Chondrocyte (in vitro differentiated cells): ENCODE results near the gene TBC1D19. TPM values are rescaled to one million over a fixed set of nuclear protein-coding genes. Genes with fewer than 3 reads are reported as not detected.

ENCODE experiments used
- DNase-seq: peaks from one replicate; pipeline ENCODE4 v3.0.0; 2021; ENCODE audit warnings: mixed read lengths, low spot score
- H3K27ac Mint-ChIP-seq: one replicate; pipeline ENCODE4 v1.8.0; 2021; ENCODE audit warnings: mild to moderate bottlenecking, moderate library complexity, mixed read lengths; ENCODE audit not compliant: unreplicated experiment
- H3K27me3 Mint-ChIP-seq: 2 replicates; pipeline ENCODE4 v1.8.0; 2021; ENCODE audit warnings: low read depth, mixed read lengths
- H3K36me3 Mint-ChIP-seq: 2 replicates; pipeline ENCODE4 v1.8.0; 2021; ENCODE audit warnings: low read depth, mixed read lengths
- H3K4me1 Mint-ChIP-seq: 2 replicates; pipeline ENCODE4 v1.8.0; 2021; ENCODE audit warnings: low read depth, mild to moderate bottlenecking, mixed read lengths
- H3K4me3 Mint-ChIP-seq: one replicate; pipeline ENCODE4 v1.8.0; 2021; ENCODE audit warnings: mild to moderate bottlenecking, moderate library complexity, mixed read lengths; ENCODE audit not compliant: unreplicated experiment
- H3K9me3 Mint-ChIP-seq: 2 replicates; pipeline ENCODE4 v1.8.0; 2021; ENCODE audit warnings: low read depth, mixed read lengths
- CTCF ChIP-seq: fragments of 200-600 bp; sonication (generic); IDR thresholded peaks from 2 replicates; pipeline ENCODE4 v1.5.0; 2021; ENCODE audit warnings: antibody characterized with exemption, mild to moderate bottlenecking, moderate library complexity
- total RNA-seq: library from RNA; stranded (reverse); gene quantifications from 3 replicates; pipeline ENCODE4 v1.2.1, GENCODE V29; 2021

TBC1D19 gene
- total RNA-seq, 1 donor from 2014 or later: 12.4 TPM

DNA sequence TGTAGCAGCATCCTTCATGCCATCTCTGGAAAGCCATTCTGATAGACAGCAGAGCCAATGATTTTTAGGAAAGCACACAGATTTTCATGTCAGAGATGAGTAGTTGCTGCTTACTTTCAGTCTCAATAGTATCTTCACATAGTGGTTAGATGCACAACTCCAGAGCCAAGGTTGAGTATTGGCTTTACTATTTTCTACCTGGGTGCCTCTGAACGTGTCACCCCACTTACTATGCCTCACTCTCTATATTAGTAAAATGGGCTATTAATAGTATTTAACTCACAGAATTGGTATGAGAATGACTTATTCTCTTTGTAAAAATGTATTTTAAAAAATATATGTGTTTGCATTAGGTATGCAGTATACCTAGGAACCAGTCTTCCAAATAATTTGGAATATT is 168.0 kb downstream of the TBC1D19 start:
- Mint-ChIP-seq H3K9me3 (no peaks in the 10 kb centered on the region), H3K27me3 (no peaks in the 10 kb centered on the region), H3K4me3 (no peak overlapping the region), H3K36me3 (peaks cover 12% of the 10 kb centered on the region), H3K4me1 (peaks cover 8% of the 10 kb centered on the region), H3K27ac (no peak overlapping the region)
- no peak for DNase-seq
- TF ChIP-seq CTCF: no peak

GRCh38 chr4:26753187-26753586 is 169.3 kb downstream of the TBC1D19 start:
- Mint-ChIP-seq H3K4me3 (no peak overlapping the region), H3K27me3 (no peaks in the 10 kb centered on the region), H3K27ac (peak overlapping the region; percentile 61), H3K9me3 (no peaks in the 10 kb centered on the region), H3K4me1 (peaks cover 8% of the 10 kb centered on the region), H3K36me3 (peaks cover 18% of the 10 kb centered on the region)
- DNase-seq: no peak
- no peak for TF ChIP-seq CTCF

DNA sequence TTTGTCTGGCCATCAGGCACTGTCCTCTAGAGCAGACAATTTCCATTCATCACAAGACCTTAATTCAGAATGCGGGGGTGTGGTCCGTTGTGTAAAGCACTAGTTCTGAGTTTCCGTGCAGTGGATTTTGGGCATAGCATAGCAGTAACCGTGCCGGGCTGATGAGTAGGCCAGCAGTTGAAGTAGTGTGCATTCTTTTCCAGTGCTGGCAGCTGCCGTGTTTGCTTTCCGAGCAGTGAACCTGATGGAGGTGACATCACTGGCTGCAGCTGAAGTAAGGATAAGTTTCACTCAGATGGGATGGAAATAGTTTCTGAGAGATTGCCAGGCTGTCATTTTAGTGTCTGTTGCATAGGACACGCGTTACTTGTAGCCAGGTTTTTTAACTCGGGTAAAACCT is 169.7 kb downstream of the TBC1D19 start:
- Mint-ChIP-seq H3K4me1 (peaks cover 8% of the 10 kb centered on the region), H3K27ac (peak overlapping the region; percentile 61), H3K4me3 (no peak overlapping the region), H3K9me3 (no peaks in the 10 kb centered on the region), H3K27me3 (no peaks in the 10 kb centered on the region), H3K36me3 (peaks cover 18% of the 10 kb centered on the region)
- no peak for DNase-seq
- no peak for TF ChIP-seq CTCF

DNA sequence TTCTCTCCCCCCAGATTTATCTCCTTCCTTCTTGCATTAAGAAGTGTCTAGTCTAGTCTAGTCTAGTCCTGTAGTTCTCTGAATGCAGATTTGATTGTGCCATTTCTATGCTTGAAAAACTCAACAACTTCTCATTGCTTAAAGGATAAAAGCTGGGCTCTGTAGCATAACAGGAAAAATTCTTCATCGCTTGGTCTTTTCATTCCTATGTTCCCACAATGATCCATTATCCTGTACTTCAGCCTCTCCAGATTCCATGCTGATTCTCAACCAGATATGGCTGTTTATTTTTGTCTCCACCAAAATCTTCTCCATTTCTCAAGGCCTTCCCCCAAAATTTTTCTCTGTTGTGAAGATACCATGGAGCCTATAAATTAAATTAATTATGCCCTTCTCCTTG is 173.9 kb downstream of the TBC1D19 start:
- H3K4me3 Mint-ChIP-seq: no peak overlapping the region
- H3K9me3 Mint-ChIP-seq: no peaks in the 10 kb centered on the region
- H3K4me1 Mint-ChIP-seq: peaks cover 8% of the 10 kb centered on the region
- H3K27me3 Mint-ChIP-seq: no peaks in the 10 kb centered on the region
- no peak overlapping the region for H3K27ac Mint-ChIP-seq
- TF ChIP-seq CTCF: no peak
- DNase-seq: no peak
- H3K36me3 Mint-ChIP-seq: peaks cover 18% of the 10 kb centered on the region

- Mint-ChIP-seq H3K9me3 (no peaks in the 10 kb centered on the region), H3K4me3 (no peak overlapping the region), H3K36me3 (peaks cover 17% of the 10 kb centered on the region), H3K4me1 (no peaks in the 10 kb centered on the region), H3K27me3 (no peaks in the 10 kb centered on the region), H3K27ac (no peak overlapping the region)
- DNase-seq: no peak
- no peak for TF ChIP-seq CTCF
Observed at GRCh38 chr4:26758899-26759298, 175.0 kb downstream of the TBC1D19 start.
